GM12875 (cell line): ENCODE data around the gene PRKCB.

ENCODE experiments used
- H3K4me3 ChIP-seq: one replicate; pipeline ENCODE4 v1.5.1; 2011; ENCODE audit warnings: low read depth, low read length, control low read depth
- CTCF ChIP-seq: IDR thresholded peaks from 2 replicates; pipeline ENCODE4 v1.5.1; 2011; ENCODE audit warnings: low read depth, mild to moderate bottlenecking, control low read depth, inconsistent platforms, low read length, moderate library complexity, borderline replicate concordance; ENCODE audit not compliant: insufficient read depth

PRKCB gene

DNA sequence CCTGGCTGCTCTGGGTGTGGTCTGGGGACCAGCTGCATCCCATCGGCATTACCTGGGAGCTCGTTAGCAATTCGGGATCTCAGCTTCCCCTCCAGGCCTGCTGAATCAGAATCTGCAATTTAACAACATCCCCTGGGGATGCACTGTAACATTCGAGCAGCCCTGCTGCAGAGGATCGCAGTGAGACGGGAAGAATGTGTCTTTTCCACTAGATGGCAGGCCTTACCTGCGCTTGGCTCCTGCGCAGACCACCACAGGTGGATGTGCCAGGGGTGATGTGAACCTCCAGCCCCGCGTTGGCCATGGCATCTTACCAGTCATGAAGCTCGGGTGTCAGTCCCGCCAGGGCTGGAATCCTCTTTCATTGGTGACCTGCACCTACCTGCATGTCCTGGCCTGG, 209.9 kb downstream of the PRKCB start:
- H3K4me3 ChIP-seq: no peak overlapping the region
- TF ChIP-seq CTCF: no peak

DNA sequence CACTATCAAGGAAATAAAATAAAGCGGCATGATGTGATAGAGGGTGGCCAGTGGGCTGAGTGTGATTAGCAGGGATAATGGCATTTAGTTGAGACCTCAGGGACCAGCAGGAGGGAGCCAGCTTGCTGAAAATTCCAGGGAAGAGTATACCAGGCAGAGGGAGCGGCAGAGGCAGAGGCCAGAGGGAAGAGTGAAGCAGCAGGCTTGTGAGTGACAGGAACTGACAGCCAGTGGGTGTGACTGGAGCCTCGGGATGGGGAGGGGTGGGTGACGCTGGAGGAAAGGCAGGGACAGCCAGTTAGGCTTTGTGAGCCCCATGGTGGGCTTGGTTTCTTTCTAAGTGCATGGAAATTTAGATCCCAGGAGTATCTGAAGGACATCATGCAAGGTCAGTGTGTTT, 210.7 kb downstream of the PRKCB start:
- H3K4me3 ChIP-seq: no peak overlapping the region
- no peak for TF ChIP-seq CTCF

GRCh38 chr16:24049113-24049512, 213.3 kb downstream of the PRKCB start:
- no peak overlapping the region for H3K4me3 ChIP-seq

GRCh38 chr16:24051125-24051524, 215.3 kb downstream of the PRKCB start:
- no peak for TF ChIP-seq CTCF
- H3K4me3 ChIP-seq: no peak overlapping the region

More at GRCh38 chr16:24049113-24049512, 213.3 kb downstream of the PRKCB start:
- TF ChIP-seq CTCF: no peak

DNA sequence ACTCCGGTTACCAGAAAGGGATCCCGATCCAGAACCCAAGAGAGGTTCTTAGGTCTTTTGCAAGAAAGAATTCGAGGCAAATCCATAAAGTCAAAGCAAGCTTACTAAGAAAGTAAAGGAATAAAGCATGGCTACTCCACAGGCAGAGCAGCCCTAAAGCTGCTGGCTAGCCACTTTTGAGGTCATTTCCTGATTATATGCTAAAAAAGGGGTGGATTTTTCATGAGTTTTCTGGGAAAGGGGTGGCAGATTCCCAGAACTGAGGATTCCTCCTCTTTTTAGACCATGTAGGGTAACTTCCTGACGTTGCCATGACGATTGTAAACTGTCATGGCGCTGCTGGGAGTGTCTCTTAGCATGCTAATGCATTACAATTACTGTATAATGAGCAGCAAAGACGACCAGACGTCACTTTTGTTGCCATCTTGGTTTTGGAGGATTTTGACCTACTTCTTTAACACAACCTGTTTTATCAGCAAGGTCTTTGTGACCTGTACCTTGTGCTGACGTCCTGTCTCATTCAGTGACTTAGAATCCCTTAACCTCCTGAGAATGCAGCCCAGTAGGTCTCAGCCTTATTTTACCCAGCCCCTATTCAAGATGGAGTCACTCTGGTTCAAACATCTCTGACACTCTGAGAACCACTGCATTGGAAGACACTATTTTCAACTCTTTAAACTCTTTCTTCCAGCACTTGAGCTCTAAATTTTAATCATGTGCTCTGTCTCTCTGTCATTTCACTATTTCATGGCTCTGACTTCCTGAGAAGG, 216.7 kb downstream of the PRKCB start:
- no peak for TF ChIP-seq CTCF

DNA sequence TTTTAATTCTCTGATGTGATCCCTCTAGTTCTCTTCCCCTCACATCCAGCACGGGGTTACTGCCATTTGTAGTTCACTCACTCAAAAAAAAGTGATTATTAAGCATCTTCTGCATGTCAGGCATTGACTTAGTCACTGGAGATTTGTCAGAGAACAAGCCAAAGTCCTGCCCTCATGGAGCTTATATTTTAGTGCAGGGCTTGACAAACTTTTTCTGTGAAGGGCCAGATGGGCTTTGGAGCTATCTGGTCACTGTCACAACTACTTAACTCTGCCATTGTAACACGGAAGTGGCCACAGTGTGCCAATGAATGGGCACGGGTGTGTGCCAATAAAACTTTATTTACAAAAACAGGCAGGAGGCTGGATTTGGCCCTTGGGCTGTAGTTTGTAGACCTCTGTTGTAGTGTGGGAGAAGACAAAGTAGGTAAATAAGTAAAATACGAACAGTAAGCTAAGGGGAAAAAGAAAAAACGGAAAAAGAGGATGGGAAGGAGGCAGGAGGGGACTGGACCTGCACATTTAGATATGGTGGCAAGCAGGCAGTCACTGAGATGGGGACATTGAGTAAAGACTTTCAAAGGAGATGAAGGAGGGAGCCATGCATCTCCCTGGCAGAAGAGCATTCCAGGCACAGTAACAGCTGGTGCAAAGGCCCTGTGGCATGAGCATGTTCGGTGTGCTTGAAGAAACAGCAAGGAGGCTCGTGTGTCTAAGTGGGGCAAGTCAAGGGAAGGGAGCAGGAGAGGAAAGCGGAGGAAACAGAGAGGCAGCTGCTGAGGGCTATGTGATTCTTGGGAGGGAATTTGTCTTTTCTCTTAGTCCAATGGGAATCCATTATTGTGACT, 217.5 kb downstream of the PRKCB start:
- no peak for TF ChIP-seq CTCF

More for the DNA sequence above, 216.7 kb downstream of the PRKCB start:
- H3K4me3 ChIP-seq: no peak overlapping the region

More for the DNA sequence above, 217.5 kb downstream of the PRKCB start:
- H3K4me3 ChIP-seq: no peak overlapping the region
